Upper lobe of left lung (tissue), 6 donors: Measurements from ENCODE around the gene TEN1. TPM values are rescaled to one million over a fixed set of nuclear protein-coding genes. Genes with fewer than 3 reads are reported as not detected.
A peak's percentile ranks its signal among the peaks of the same experiment; 100 is the strongest.

Source experiments
- ATAC-seq, 2 donors: fragments of 200-7000 bp; cut with Tn5 transposase; one replicate each; pipeline ENCODE4 v1.9.1; 2022; ENCODE audit warnings: mild to moderate bottlenecking in 2 of 2, moderate library complexity in 2 of 2; ENCODE audit not compliant: low FRiP score in 2 of 2
- DNase-seq, 2 donors: peaks; one replicate each; pipeline ENCODE4 v3.0.0-alpha.2; 2019 to 2020
- H3K27ac ChIP-seq, 4 donors: fragments of 200-600 bp; sonication (generic); one replicate each; pipeline ENCODE4 v1.5.1; 2016 to 2019
- H3K27me3 ChIP-seq, 4 donors: fragments of 200-600 bp; sonication (generic); one replicate each; pipeline ENCODE4 v1.5.1; 2017 to 2019
- H3K36me3 ChIP-seq, 4 donors: fragments of 200-600 bp; sonication (generic); one replicate each; pipeline ENCODE4 v1.5.1; 2016 to 2019
- H3K4me1 ChIP-seq, 4 donors: fragments of 200-600 bp; sonication (generic); one replicate each; pipeline ENCODE4 v1.5.1; 2018 to 2019
- H3K4me3 ChIP-seq, 4 donors: fragments of 200-600 bp; sonication (generic); one replicate each; pipeline ENCODE4 v1.5.1; 2017 to 2019; ENCODE audit warnings: mild to moderate bottlenecking in 2 of 4, moderate library complexity in 1 of 4
- H3K9me3 ChIP-seq, 4 donors: fragments of 200-600 bp; sonication (generic); one replicate each; pipeline ENCODE4 v1.5.1; 2018 to 2019
- EP300 ChIP-seq, 4 donors: sonication (generic); formaldehyde crosslinking; IDR thresholded peaks; one replicate each; pipeline ENCODE4 v1.5.1; 2017; ENCODE audit warnings: antibody characterized with exemption in 4 of 4, control low read depth in 2 of 4
- POLR2A ChIP-seq, 4 donors: fragments of 450-650 bp; IDR thresholded peaks; one replicate each; pipeline ENCODE4 v1.5.1; 2016 to 2017; ENCODE audit warnings: antibody characterized with exemption in 4 of 4, mild to moderate bottlenecking in 2 of 4
- POLR2AphosphoS5 ChIP-seq, 2 donors: sonication (generic); formaldehyde crosslinking; IDR thresholded peaks; one replicate each; pipeline ENCODE4 v1.5.1; 2017; ENCODE audit warnings: antibody characterized with exemption in 2 of 2
- WGBS, 2 donors: methylation state at CpG; one replicate each; pipeline ENCODE4 v1.1.5; 2017 to 2018; 5-methylcytosine and 5-hydroxymethylcytosine counted together
- total RNA-seq, 6 donors: library from RNA; depleted of rRNA in 4 of 6; stranded (reverse); fragments of >200 nt in 4 of 6; gene quantifications; one replicate each; pipeline versions ENCODE4 v1.1.0 to v1.2.1, GENCODE V29; 2016 to 2021
- TF ChIP-seq, protein P1 (sequence below), 6 experiments: fragments of 450-650 bp in 4 of 6; fragments of 200-600 bp in 2 of 6; sonication (generic) in 2 of 6; IDR thresholded peaks; one replicate each; pipeline ENCODE4 v1.5.1; 2016 to 2019; ENCODE audit warnings: antibody characterized with exemption in 6 of 6
- donor health status: DM: no; HTN: no; CAD: no; lungs with moderate emphysema.
- donor health status: DM: no; HTN: yes; CAD: no; lungs with severe emphysema.

Gene TEN1
- total RNA-seq, 6 donors from 2014 or later, result 13.6 to 29.3 (median 17.0) TPM; not detected in 1

DNA sequence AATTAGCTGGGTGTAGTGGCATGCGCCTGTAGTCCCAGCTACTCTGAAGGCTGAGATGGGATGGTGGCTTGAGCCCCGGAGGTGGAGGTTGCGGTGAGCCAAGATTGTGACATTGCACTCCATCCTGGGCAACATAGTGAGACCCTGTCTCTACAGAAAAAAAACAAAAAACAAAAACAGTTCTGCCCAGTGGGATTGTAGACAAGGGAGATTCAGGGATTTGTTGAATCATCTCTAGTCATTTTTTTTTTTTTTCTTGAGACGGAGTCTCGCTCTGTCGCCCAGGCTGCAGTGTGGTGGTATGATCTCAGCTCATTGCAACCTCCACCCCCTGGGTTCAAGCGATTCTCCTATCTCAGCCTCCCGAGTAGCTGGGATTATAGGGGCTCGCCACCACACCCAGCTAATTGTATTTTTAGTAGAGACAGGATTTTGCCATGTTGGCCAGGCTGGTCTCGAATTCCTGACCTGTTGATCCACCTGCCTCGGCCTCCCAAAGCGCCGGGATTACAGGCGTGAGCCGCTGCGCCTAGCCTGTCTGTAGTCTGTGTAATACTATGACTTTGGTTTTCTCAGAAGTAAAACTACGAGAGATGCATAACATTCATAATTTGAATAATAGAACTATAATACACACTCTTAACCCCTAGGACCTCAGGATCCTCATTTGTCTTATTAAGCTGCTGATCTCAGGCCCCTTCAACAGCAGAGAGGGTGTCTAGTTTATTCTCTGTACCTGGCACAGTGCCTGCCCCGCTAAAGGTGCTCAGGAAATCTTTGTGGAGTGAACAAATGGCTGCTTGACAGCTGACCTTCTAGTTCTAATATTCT is 1.4 kb downstream of the TEN1 start:
- ATAC-seq, result no peak
- Histone ChIP-seq H3K27me3 (no peaks in the 10 kb centered on the region), H3K4me1 (peaks cover 53 to 68% (median 67%) of the 10 kb centered on the region in 4 donors), H3K27ac (peak overlapping the region; percentile 94 to 99 (median 98)), H3K9me3 (no peaks in the 10 kb centered on the region), H3K36me3 (no peaks in the 10 kb centered on the region), H3K4me3 (peak overlapping the region; percentile 68 to 79 (median 74))
- 81 to 82% methylated on average over 18 of the region's 18 CpGs for WGBS, 2 donors
- no peak for DNase-seq
- no peak for TF ChIP-seq POLR2AphosphoS5 (IDR thresholded peaks at IDR 0.05)
- TF ChIP-seq, protein P1, sequence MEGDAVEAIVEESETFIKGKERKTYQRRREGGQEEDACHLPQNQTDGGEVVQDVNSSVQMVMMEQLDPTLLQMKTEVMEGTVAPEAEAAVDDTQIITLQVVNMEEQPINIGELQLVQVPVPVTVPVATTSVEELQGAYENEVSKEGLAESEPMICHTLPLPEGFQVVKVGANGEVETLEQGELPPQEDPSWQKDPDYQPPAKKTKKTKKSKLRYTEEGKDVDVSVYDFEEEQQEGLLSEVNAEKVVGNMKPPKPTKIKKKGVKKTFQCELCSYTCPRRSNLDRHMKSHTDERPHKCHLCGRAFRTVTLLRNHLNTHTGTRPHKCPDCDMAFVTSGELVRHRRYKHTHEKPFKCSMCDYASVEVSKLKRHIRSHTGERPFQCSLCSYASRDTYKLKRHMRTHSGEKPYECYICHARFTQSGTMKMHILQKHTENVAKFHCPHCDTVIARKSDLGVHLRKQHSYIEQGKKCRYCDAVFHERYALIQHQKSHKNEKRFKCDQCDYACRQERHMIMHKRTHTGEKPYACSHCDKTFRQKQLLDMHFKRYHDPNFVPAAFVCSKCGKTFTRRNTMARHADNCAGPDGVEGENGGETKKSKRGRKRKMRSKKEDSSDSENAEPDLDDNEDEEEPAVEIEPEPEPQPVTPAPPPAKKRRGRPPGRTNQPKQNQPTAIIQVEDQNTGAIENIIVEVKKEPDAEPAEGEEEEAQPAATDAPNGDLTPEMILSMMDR (IDR thresholded peaks at IDR 0.05), result no peak
- no peak for TF ChIP-seq EP300 (IDR thresholded peaks at IDR 0.05)
- no peak for TF ChIP-seq POLR2A (IDR thresholded peaks at IDR 0.05)

DNA sequence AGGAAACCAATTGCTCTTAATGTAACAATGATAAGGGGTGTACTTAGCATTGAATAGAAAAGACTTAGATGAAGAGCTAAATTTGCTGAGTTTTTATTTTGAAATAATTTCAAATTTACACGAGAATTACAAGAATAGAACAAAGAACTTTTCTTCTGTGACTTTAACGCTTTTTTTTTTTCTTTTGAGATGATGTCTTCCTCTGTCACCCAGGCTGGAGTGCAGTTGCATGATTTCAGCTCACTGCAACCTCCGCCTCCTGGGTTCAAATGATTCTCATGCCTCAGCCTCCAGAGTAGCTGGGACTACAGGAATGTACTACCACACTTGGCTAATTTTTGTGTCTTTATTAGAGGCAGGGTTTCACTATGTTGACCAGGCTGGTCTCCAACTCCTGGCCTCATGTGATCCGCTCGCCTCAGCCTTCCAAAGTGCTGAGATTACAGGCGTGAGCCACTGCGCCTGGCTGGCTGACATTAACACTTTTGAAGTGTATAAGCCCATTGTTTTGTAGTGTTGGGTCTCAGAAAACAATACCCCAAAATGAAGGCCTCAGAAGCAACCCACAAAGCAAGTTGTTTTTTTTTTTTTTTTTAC is 2.1 kb downstream of the TEN1 start:
- Histone ChIP-seq H3K27ac (peak overlapping the region; percentile 45 to 98 (median 70)), H3K36me3 (no peaks in the 10 kb centered on the region), H3K4me3 (no peak overlapping the region), H3K27me3 (no peaks in the 10 kb centered on the region), H3K4me1 (peaks cover 46 to 61% (median 60%) of the 10 kb centered on the region in 4 donors), H3K9me3 (no peaks in the 10 kb centered on the region)
- WGBS, 2 donors, result 89 to 92% methylated on average over 7 of the region's 7 CpGs
- TF ChIP-seq POLR2AphosphoS5 (IDR thresholded peaks at IDR 0.05) (no peak), EP300 (IDR thresholded peaks at IDR 0.05) (no peak)
- no peak for ATAC-seq
- DNase-seq, result no peak

DNA sequence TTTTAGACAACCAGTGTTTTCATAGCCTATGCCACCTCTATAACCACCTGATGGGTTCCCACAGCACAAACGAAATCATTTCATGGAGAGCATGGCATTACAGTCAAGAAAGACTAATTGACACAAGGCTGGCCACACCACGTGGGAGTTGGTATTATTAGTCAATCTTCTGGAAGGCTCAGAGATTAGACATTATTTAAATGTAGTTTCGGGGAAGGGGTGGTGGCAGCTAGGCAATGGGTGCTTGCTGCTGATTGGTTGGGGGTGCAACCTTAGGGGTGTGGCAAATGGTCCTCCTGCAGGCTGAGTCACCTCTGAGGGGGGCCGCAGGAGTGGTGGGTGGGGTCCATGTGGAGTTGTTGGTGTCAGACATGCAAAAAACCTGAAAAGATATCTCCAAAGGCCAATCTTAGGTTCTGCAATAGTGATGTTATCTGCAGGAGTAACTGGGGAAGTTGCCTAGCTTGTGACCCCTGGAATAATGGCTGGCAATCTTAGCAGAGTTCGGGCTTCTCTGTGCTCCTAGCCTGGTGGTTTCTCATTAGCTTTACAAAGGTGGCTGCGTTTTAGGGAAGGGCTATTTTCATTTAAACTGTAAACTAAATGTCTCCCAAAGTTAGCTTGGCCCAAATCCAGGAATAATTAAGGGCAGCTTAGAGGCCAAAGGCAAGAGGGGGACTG is 4.6 kb downstream of the TEN1 start:
- Histone ChIP-seq H3K4me1 (peaks cover 25 to 41% (median 38%) of the 10 kb centered on the region in 4 donors), H3K27me3 (no peaks in the 10 kb centered on the region), H3K4me3 (no peak overlapping the region), H3K9me3 (no peaks in the 10 kb centered on the region), H3K27ac (peak overlapping the region; percentile 4 to 72 (median 39)), H3K36me3 (peaks cover 0 to 7% (median 0%) of the 10 kb centered on the region in 4 donors)
- TF ChIP-seq EP300 (IDR thresholded peaks at IDR 0.05), result peak in 1 of 4 donors; percentile 75
- no peak for TF ChIP-seq POLR2AphosphoS5 (IDR thresholded peaks at IDR 0.05)
- TF ChIP-seq, protein P1 (IDR thresholded peaks at IDR 0.05), result no peak
- TF ChIP-seq POLR2A (IDR thresholded peaks at IDR 0.05), result no peak
- 43 to 44% methylated on average over 5 to 6 of the region's 6 CpGs for WGBS, 2 donors
- peak in 1 of 2 donors; percentile 77 for DNase-seq
- ATAC-seq, result no peak

DNA sequence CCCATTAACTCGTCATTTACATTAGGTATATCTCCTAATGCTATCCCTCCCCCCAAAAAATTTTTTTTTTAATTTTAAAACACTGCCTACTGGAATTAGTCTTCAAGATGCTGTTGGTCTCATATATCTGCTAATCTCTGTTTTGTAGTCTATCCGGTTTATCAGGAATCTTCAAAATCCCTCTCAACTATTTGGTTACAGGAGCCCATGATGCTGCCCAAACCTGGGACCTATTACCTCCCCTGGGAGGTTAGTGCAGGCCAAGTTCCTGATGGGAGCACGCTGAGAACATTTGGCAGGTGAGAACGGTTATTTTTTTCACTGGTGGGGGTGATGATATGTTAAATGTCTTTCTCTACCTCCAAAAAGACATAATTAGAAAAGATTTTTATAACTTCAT is 6.9 kb downstream of the TEN1 start:
- Histone ChIP-seq H3K27ac (no peak overlapping the region), H3K4me1 (peaks cover 15 to 32% (median 29%) of the 10 kb centered on the region in 4 donors), H3K27me3 (no peaks in the 10 kb centered on the region), H3K36me3 (peaks cover 0 to 7% (median 0%) of the 10 kb centered on the region in 4 donors), H3K9me3 (no peaks in the 10 kb centered on the region), H3K4me3 (no peak overlapping the region)
- TF ChIP-seq POLR2A (IDR thresholded peaks at IDR 0.05) (no peak), POLR2AphosphoS5 (IDR thresholded peaks at IDR 0.05) (no peak), EP300 (IDR thresholded peaks at IDR 0.05) (no peak)
- TF ChIP-seq, protein P1 (IDR thresholded peaks at IDR 0.05), result no peak
- DNase-seq (no peak), ATAC-seq (no peak)
- WGBS, 2 donors, result 92 to 96% methylated on average over 4 of the region's 4 CpGs

DNA sequence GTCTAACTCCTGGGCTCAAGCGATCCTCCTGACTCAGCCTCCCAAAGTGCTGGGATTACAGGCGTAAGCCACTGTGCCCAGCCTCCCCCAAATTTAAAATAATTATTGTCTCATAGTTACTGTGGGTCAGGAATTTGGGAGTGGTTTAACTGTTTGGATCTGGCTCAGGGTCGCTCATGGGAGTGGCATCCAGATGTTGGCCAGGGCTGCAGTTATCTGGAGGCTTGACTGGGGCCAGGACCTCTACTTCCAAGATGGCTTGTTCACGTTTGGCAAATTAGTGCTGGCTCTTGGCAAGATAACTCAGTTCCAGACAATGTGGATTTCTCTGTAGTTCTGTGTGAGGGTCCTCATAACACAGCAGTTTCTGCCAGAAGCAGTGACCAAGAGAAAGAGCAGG is 8.0 kb downstream of the TEN1 start:
- Histone ChIP-seq H3K4me3 (no peak overlapping the region), H3K27me3 (no peaks in the 10 kb centered on the region), H3K4me1 (peaks cover 8 to 23% (median 19%) of the 10 kb centered on the region in 4 donors), H3K27ac (no peak overlapping the region), H3K36me3 (peaks cover 0 to 15% (median 3%) of the 10 kb centered on the region in 4 donors), H3K9me3 (no peaks in the 10 kb centered on the region)
- 87 to 94% methylated on average over 4 of the region's 4 CpGs for WGBS, 2 donors
- TF ChIP-seq POLR2A (IDR thresholded peaks at IDR 0.05), result no peak
- TF ChIP-seq, protein P1 (IDR thresholded peaks at IDR 0.05), result no peak
- no peak for TF ChIP-seq EP300 (IDR thresholded peaks at IDR 0.05)
- TF ChIP-seq POLR2AphosphoS5 (IDR thresholded peaks at IDR 0.05), result no peak
- DNase-seq, result no peak
- no peak for ATAC-seq
